Caco-2 (cell line): ENCODE data around the gene CALML5. TPM values are rescaled to one million over a fixed set of nuclear protein-coding genes. Genes with fewer than 3 reads are reported as not detected.

Source experiments
- BruUV-seq: library from RNA; stranded (reverse); fragments of 400-500 nt; replicated peaks from 2 replicates; lab custom pipeline; 2021; lab: Mats Ljungman, UMichigan
- CTCF ChIA-PET: fragments of 300-600 bp; sonication (Branson Sonifier 250); formaldehyde crosslinking; loops from one replicate; lab custom pipeline; 2022; ENCODE audit warnings: antibody characterized with exemption; lab: Charles Lee
- POLR2A ChIA-PET: fragments of 300-600 bp; sonication (Branson Sonifier 250); formaldehyde crosslinking; loops from one replicate; lab custom pipeline; 2022; ENCODE audit warnings: antibody characterized with exemption; lab: Charles Lee
- DNase-seq, 2 experiments: peaks; one replicate each; pipeline versions ENCODE4 v3.0.0 to v3.0.0-alpha.2; 2020 to 2022
- H3K27me3 ChIP-seq: replicated peaks from 2 replicates; pipeline ENCODE4 v1.6.0; 2011; ENCODE audit warnings: low read length; ENCODE audit not compliant: control insufficient read depth, insufficient read depth
- H3K36me3 ChIP-seq: 2 replicates; pipeline ENCODE4 v1.5.1; 2011; ENCODE audit warnings: low read length; ENCODE audit not compliant: control insufficient read depth, insufficient read depth
- H3K4me1 ChIP-seq: fragments of 250-450 bp; sonication (Bioruptor Pico); 2 replicates; pipeline ENCODE4 v1.5.1; 2020; ENCODE audit warnings: mild to moderate bottlenecking
- H3K4me3 ChIP-seq: 2 replicates; pipeline ENCODE4 v1.5.1; 2011; ENCODE audit warnings: low read depth, mild to moderate bottlenecking, control low read depth, low read length
- H3K9me3 ChIP-seq: fragments of 250-450 bp; sonication (Bioruptor Pico); 2 replicates; pipeline ENCODE4 v1.5.1; 2020; ENCODE audit warnings: mild to moderate bottlenecking, moderate library complexity
- H3K27ac Mint-ChIP-seq: one replicate; pipeline ENCODE4 v1.8.0; 2022; ENCODE audit warnings: mixed read lengths; ENCODE audit not compliant: unreplicated experiment
- H3K27me3 Mint-ChIP-seq: one replicate; pipeline ENCODE4 v1.8.0; 2022; ENCODE audit warnings: mixed read lengths; ENCODE audit not compliant: insufficient read depth, unreplicated experiment
- H3K36me3 Mint-ChIP-seq: one replicate; pipeline ENCODE4 v1.8.0; 2022; ENCODE audit warnings: mild to moderate bottlenecking, mixed read lengths; ENCODE audit not compliant: insufficient read depth, unreplicated experiment
- H3K4me1 Mint-ChIP-seq: one replicate; pipeline ENCODE4 v1.8.0; 2022; ENCODE audit warnings: low read depth, mixed read lengths; ENCODE audit not compliant: unreplicated experiment
- H3K4me3 Mint-ChIP-seq: one replicate; pipeline ENCODE4 v1.8.0; 2022; ENCODE audit warnings: mild to moderate bottlenecking, moderate library complexity, mixed read lengths; ENCODE audit not compliant: unreplicated experiment
- H3K9me3 Mint-ChIP-seq: one replicate; pipeline ENCODE4 v1.8.0; 2022; ENCODE audit warnings: mixed read lengths; ENCODE audit not compliant: unreplicated experiment
- intact Hi-C: fragments of 100-400 bp; cut with micrococcal nuclease; formaldehyde crosslinking; loops from one replicate; pipeline ENCODE4 v1.10.0; 2022; ENCODE audit not compliant: unreplicated experiment
- total RNA-seq: library from RNA; stranded (reverse); gene quantifications from 2 replicates; pipeline ENCODE4 v1.2.3, GENCODE V29; 2022
- TF ChIP-seq, protein P1 (sequence below), 2 experiments: fragments of 200-600 bp in 1 of 2; IDR thresholded peaks; 1 replicate in 1 of 2; 2 replicates in 1 of 2; pipeline versions ENCODE4 v1.5.1 to v1.8.0; 2011 to 2022; ENCODE audit warnings: antibody characterized with exemption in 1 of 2, control low read depth in 1 of 2, inconsistent platforms in 1 of 2, low read depth in 1 of 2, low read length in 1 of 2, mild to moderate bottlenecking in 1 of 2, moderate library complexity in 1 of 2; ENCODE audit not compliant: insufficient read depth in 1 of 2, severe bottlenecking in 1 of 2, unreplicated experiment in 1 of 2

The CALML5 gene
- total RNA-seq, 1 experiment from 2014 or later = not detected

DNA sequence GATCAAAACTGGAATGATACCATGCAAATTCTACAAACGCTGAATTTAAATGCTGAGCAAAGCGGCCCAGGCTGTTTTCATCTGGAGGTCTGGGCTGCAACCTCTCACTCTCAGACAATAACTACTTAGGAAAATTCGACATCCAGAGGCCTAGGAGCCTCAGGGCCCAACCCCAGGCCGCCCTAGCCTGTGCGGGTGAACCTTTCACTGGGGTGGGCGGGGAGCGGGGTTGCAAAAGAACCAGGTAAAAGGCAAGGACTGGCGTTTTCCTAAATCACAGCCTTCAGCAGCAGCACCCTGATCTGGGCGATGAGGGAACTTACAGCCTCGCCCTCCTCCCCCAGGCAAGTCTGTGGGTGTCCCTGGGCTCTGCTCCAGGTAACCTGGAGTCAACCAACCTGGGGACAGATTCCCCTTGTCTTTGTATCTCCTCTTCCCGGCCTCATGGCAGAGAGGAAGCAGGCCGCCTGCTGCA lies 33.4 kb downstream of the CALML5 start:
- Mint-ChIP-seq H3K36me3 (peaks cover 38% of the 10 kb centered on the region), H3K4me3 (no peak overlapping the region), H3K27ac (peak overlapping the region; percentile 40), H3K9me3 (no peaks in the 10 kb centered on the region), H3K27me3 (no peaks in the 10 kb centered on the region), H3K4me1 (peaks cover 26% of the 10 kb centered on the region)
- TF ChIP-seq, protein P1, sequence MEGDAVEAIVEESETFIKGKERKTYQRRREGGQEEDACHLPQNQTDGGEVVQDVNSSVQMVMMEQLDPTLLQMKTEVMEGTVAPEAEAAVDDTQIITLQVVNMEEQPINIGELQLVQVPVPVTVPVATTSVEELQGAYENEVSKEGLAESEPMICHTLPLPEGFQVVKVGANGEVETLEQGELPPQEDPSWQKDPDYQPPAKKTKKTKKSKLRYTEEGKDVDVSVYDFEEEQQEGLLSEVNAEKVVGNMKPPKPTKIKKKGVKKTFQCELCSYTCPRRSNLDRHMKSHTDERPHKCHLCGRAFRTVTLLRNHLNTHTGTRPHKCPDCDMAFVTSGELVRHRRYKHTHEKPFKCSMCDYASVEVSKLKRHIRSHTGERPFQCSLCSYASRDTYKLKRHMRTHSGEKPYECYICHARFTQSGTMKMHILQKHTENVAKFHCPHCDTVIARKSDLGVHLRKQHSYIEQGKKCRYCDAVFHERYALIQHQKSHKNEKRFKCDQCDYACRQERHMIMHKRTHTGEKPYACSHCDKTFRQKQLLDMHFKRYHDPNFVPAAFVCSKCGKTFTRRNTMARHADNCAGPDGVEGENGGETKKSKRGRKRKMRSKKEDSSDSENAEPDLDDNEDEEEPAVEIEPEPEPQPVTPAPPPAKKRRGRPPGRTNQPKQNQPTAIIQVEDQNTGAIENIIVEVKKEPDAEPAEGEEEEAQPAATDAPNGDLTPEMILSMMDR (IDR thresholded peaks at IDR 0.05; ENCODE audit: insufficient read depth in 1 of 2, low read depth in 1 of 2, low read length in 1 of 2, severe bottlenecking in 1 of 2, unreplicated experiment in 1 of 2) = no peak
- Histone ChIP-seq H3K36me3 (no peaks in the 10 kb centered on the region), H3K4me1 (peaks cover 44% of the 10 kb centered on the region), H3K27me3 (no peaks in the 10 kb centered on the region), H3K4me3 (no peak overlapping the region), H3K9me3 (no peaks in the 10 kb centered on the region)
- POLR2A ChIA-PET = no interaction called here
- intact Hi-C loops = loop anchor here (2.0 kb wide), 1 partner anchor 23 kb away; no protein-coding TSS in a partner anchor
- CTCF ChIA-PET = interaction anchor here (1.0 kb wide), 1 partner anchor 18 kb away, joined by 11 read pairs; no protein-coding TSS in a partner anchor
- no TSS peak for BruUV-seq
- no peak for DNase-seq

DNA sequence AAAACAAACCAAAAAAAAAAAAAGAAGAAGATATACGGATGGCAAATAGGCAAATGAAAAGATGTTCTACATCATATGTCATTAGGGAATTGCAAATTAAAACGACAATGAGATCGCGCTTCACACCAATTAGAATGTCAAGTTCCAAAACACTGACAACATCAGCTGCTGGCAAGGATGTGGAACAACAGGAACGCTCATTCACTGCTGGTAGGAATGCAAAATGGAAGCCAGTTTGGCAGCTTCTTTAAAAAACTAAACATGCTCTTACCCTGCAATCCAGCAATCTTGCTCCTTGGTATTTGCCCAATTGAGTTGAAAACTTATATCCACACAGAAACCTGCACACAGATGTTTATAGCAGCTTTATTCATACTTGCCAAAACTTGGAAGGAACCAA lies 34.8 kb downstream of the CALML5 start:
- ChIA-PET CTCF (interaction anchor here (0.6 to 4.1 kb wide), 3 partner anchors 29 to 650 kb away, joined by 3 to 19 read pairs (median 4); no protein-coding TSS in a partner anchor), POLR2A (no interaction called here)
- H3K27ac Mint-ChIP-seq = no peak overlapping the region
- H3K9me3 Mint-ChIP-seq = no peaks in the 10 kb centered on the region
- no peak overlapping the region for H3K4me3 ChIP-seq
- H3K27me3 ChIP-seq = no peaks in the 10 kb centered on the region
- H3K4me3 Mint-ChIP-seq = no peak overlapping the region
- TF ChIP-seq, protein P1 (IDR thresholded peaks at IDR 0.05; ENCODE audit: insufficient read depth in 1 of 2, low read depth in 1 of 2, low read length in 1 of 2, severe bottlenecking in 1 of 2, unreplicated experiment in 1 of 2) = no peak
- BruUV-seq = no TSS peak
- intact Hi-C loops = no loop called here
- H3K36me3 ChIP-seq = 0 out of 2 replicates have a peak, but pooled peaks cover 1% of the 10 kb centered on the region
- peaks cover 50% of the 10 kb centered on the region for H3K36me3 Mint-ChIP-seq
- peaks cover 44% of the 10 kb centered on the region for H3K4me1 ChIP-seq
- DNase-seq = no peak
- H3K9me3 ChIP-seq = no peaks in the 10 kb centered on the region
- H3K27me3 Mint-ChIP-seq = no peaks in the 10 kb centered on the region
- peaks cover 27% of the 10 kb centered on the region for H3K4me1 Mint-ChIP-seq

DNA sequence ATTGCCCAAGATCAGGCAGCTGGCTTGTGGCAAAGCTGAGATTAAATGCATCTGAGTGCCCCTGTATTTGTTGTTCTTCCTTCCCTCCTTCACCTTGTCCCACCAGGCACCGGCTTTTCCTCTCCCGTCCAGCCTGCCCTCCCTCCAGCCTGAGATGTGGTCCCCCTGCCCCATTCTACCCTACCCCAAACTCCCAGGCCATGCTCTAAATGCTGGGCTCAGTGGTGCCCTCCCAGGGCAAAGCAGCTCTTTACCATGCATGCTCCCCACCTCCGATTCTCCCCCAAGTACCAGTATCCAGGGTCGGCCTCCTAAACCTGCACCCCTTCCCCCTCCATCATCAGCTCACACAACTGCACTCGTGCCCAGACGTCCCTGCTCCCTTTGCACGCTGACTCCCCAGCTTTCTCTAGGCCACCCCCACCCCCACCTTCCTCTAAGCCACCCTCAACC lies 36.5 kb downstream of the CALML5 start:
- ChIA-PET POLR2A (interaction anchor here (0.6 to 1.5 kb wide), 2 partner anchors 17 to 40 kb away, joined by 3 to 4 read pairs; no protein-coding TSS in a partner anchor), CTCF (interaction anchor here (0.6 to 4.1 kb wide), 4 partner anchors 125 to 167 kb away, joined by 3 to 19 read pairs (median 4); no protein-coding TSS in a partner anchor)
- H3K36me3 Mint-ChIP-seq = peaks cover 67% of the 10 kb centered on the region
- no peaks in the 10 kb centered on the region for H3K9me3 ChIP-seq
- H3K4me1 Mint-ChIP-seq = peaks cover 24% of the 10 kb centered on the region
- no peaks in the 10 kb centered on the region for H3K9me3 Mint-ChIP-seq
- no peak overlapping the region for H3K4me3 Mint-ChIP-seq
- H3K4me3 ChIP-seq = no peak overlapping the region
- H3K27me3 Mint-ChIP-seq = no peaks in the 10 kb centered on the region
- 0 out of 2 replicates have a peak, but pooled peaks cover 1% of the 10 kb centered on the region for H3K36me3 ChIP-seq
- no peak for DNase-seq
- peaks cover 36% of the 10 kb centered on the region for H3K4me1 ChIP-seq
- no peak overlapping the region for H3K27ac Mint-ChIP-seq
- TF ChIP-seq, protein P1 (IDR thresholded peaks at IDR 0.05; ENCODE audit: insufficient read depth in 1 of 2, low read depth in 1 of 2, low read length in 1 of 2, severe bottlenecking in 1 of 2, unreplicated experiment in 1 of 2) = no peak
- BruUV-seq = no TSS peak
- H3K27me3 ChIP-seq = no peaks in the 10 kb centered on the region
- intact Hi-C loops = no loop called here
